Ecto neural progenitor cell (in vitro differentiated cells): Measurements from ENCODE around the gene PROCA1.

Source experiments
- DNase-seq: peaks from one replicate; pipeline ENCODE4 v3.0.0-alpha.2; 2018; ENCODE audit warnings: low spot score

PROCA1 gene

GRCh38 chr17:28707339-28707720, 4.4 kb downstream of the PROCA1 start:
- no peak for DNase-seq

- no peak for DNase-seq
These were observed 5.0 kb downstream of the PROCA1 start for GRCh38 chr17:28706471-28707338.

- no peak for DNase-seq
These were observed 5.9 kb downstream of the PROCA1 start for GRCh38 chr17:28705728-28706334.

- DNase-seq: no peak
These were observed 6.5 kb downstream of the PROCA1 start for GRCh38 chr17:28705074-28705659.

GRCh38 chr17:28704219-28704858, 7.3 kb downstream of the PROCA1 start:
- peak; percentile 48 for DNase-seq

- DNase-seq: no peak
These were observed 8.0 kb downstream of the PROCA1 start for GRCh38 chr17:28703552-28704218.

- DNase-seq: no peak
These were observed 8.9 kb downstream of the PROCA1 start for GRCh38 chr17:28702752-28703150.

GRCh38 chr17:28702026-28702751, 9.5 kb downstream of the PROCA1 start:
- no peak for DNase-seq

GRCh38 chr17:28700830-28701492, 10.7 kb downstream of the PROCA1 start:
- DNase-seq: no peak

GRCh38 chr17:28700278-28700677, 11.4 kb downstream of the PROCA1 start:
- DNase-seq: no peak

GRCh38 chr17:28698253-28698941, 13.3 kb downstream of the PROCA1 start:
- DNase-seq: no peak

GRCh38 chr17:28693869-28694268, 17.8 kb downstream of the PROCA1 start:
- DNase-seq: no peak

- DNase-seq: no peak
These were observed 22.7 kb downstream of the PROCA1 start for GRCh38 chr17:28689011-28689410.

- DNase-seq: no peak
These were observed 23.2 kb downstream of the PROCA1 start for GRCh38 chr17:28688481-28688880.

- no peak for DNase-seq
These were observed 25.4 kb downstream of the PROCA1 start for GRCh38 chr17:28686296-28686695.

GRCh38 chr17:28685366-28685765, 26.3 kb downstream of the PROCA1 start:
- DNase-seq: no peak

- no peak for DNase-seq
These were observed 26.7 kb downstream of the PROCA1 start for GRCh38 chr17:28684963-28685362.

GRCh38 chr17:28682655-28683054, 29.0 kb downstream of the PROCA1 start:
- no peak for DNase-seq

- no peak for DNase-seq
These were observed 35.7 kb downstream of the PROCA1 start for GRCh38 chr17:28675980-28676379.

GRCh38 chr17:28675490-28675889, 36.2 kb downstream of the PROCA1 start:
- DNase-seq: no peak
